ENCODE measurements around the gene MTMR3.

DNA sequence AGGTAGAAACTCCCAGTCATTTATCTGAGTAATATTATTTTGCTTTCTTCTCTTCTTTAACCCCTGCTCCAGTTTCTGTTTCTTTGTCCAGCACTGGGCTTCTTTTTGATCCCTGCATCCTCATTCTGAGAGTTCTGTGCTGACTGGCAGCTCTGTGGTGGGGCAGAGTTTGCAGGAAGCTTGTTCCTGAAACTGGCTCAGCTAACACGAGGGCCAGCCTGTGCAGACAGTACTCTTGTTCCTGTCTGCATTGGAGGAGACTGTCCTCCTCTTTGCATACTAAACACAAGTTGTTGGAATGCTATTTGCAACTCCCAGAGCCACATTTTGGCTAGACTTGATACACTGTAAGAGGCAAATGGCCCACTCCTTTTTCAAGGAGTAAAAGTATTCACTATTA is 104.2 kb downstream of the MTMR3 start:
- TF ChIP-seq CTCF (IDR thresholded peaks at IDR 0.05; ENCODE audit: low read depth, low read length, poor library complexity, severe bottlenecking), result no peak
- no peak for TF ChIP-seq EZH2phosphoT487 (IDR thresholded peaks at IDR 0.05; ENCODE audit: borderline replicate concordance, low read length)

All from DOHH2 (cell line).